GM21529 (cell line): Measurements from ENCODE around the gene ZCWPW1.
"Not testable (repeated sequence)": the region's sequence is repeated elsewhere in the genome, so short reads cannot be mapped to it uniquely, and the experiment has no call there.

Source experiments
- ATAC-seq: cut with Tn5 transposase; IDR thresholded peaks from one replicate; pipeline ENCODE4 v1.9.1; 2021; ENCODE audit not compliant: unreplicated experiment

The ZCWPW1 gene

DNA sequence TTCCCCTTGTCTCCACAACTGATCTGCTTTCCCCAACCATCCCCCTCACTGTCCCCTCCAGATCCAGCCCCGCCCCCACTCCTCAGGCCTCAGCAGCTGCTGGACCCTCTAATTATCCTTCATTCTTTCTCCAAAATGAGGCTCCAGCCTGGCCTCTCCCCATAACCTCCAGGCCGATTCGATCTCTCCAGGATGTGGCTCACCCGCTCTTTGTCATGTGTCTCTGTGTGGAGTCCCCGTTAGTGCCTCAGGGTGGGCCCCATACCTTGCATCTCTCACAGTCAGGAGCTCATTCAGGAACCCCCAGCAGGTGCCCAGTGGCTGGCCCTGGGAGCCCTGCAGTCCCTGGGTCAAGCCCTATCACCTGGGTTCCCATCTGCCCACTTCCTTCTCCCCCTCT, 53.9 kb downstream of the ZCWPW1 start:
- no peak for ATAC-seq

GRCh38 chr7:100373870-100374598, 54.5 kb downstream of the ZCWPW1 start:
- ATAC-seq: peak; percentile 38

DNA sequence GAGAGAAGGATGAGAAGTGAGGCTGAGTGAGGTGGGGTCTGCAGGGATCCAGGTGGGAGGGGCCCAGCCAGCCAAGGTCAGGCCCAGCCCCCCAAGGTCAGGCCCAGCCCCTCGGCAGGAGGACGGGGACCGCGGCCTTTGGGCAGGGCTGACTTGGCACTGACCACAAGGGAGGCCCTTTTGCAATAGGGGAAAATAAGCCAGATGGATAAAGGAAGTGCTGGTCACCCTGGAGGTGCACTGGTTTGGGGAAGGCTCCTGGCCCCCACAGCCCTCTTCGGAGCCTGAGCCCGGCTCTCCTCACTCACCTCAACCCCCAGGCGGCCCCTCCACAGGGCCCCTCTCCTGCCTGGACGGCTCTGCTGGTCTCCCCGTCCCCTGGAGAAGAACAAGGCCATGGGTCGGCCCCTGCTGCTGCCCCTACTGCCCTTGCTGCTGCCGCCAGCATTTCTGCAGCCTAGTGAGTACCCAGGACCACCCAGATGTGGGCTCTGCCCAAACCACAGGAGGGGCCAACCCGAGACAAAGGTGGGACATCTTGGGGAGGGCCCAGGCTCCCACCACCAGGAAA, 55.2 kb downstream of the ZCWPW1 start, which contains the start of gene PILRA:
Gene PILRA (plus strand): TSS at position 227 of the 571 bp plus-strand sequence. CDS start 170 bp downstream, at position 397.
- no peak for ATAC-seq

DNA sequence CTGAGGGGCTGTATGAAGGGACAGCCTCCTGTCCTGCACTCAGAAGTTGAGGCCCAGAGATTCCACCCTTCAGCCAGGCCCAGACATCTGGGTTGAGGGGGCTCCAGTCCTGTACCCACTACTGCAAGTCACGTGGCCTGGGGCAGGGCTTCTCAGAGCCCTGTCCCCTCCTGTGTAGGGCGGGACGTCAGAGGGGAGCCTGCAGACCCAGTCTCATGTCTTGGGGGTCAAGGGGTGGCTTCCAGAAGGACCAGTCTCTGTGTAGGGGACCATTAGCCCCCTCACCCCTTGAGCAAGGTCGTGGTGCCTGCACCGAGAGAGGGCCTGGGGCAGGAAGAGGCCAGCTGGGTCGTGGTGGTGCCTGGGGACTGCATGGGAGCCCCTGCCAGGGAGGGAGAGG, 55.8 kb downstream of the ZCWPW1 start:
- no peak for ATAC-seq

DNA sequence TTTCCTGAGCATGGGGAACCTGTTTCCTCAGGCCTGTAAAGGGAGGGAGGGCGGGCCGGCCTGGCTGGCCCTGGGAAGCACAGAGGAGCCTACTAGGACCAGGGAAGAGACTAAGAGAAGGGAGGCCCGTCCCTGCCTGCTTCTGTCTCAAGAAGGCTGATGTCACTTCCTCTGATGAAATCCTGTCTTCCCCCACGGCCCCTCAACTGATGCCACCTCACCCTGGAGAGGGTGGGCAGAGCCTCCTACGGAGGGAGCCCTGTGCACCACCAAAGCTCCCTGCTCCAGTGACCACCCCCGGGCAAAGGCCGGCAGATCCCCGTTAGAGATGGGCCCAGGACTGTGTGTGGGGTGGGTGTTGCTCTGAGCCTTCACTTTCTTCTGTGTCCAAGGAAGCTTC, 56.2 kb downstream of the ZCWPW1 start:
- ATAC-seq: no peak

GRCh38 chr7:100371561-100372171, 56.8 kb downstream of the ZCWPW1 start:
- no peak for ATAC-seq

DNA sequence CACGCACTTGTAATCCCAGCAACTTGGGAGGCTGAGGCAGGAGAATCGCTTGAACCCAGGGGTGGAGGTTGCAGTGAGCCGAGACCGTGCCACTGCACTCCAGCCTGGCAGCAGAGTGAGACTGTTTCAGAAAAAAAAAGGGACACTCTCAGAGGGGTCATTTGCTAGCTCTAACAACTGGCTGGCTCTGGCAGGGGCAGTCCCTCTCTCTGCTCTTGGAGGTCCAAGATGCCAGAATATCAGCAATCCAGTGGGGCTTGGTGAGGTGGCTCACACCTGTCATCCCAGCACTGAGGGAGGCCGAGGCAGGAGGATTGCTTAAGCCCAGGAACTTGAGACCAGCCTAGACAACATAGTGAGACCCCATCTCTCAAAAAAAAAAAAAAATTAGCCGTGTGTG, 57.8 kb downstream of the ZCWPW1 start:
- no peak for ATAC-seq

- ATAC-seq: no peak
Observed at GRCh38 chr7:100370303-100370702, 58.2 kb downstream of the ZCWPW1 start.

DNA sequence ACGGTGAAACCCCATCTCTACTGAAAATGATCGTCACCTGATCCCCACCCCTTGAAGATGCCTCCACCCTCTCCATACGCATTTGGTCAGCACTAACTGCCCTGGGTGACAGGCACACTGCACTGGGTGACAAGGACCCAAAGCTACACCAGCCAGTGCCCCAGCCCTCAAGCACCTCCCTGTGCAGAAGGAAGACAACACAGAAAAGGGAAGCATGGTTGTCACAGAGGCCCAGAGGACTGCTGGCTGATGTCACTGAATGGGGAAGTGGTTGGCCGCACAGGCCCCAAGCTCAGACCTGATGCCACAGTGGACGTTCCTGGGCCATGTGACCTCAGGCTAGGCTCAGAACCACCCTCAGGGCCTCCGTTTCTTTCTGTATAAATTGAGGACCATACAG, 59.4 kb downstream of the ZCWPW1 start:
- peak; percentile 65 for ATAC-seq

GRCh38 chr7:100367676-100368613, 60.6 kb downstream of the ZCWPW1 start:
- no peak for ATAC-seq

- no peak for ATAC-seq
Observed at GRCh38 chr7:100367251-100367620, 61.3 kb downstream of the ZCWPW1 start.

GRCh38 chr7:100366411-100367250, 61.9 kb downstream of the ZCWPW1 start:
- peak; percentile 31 for ATAC-seq

GRCh38 chr7:100365998-100366367, 62.5 kb downstream of the ZCWPW1 start:
- ATAC-seq: not testable (repeated sequence)

GRCh38 chr7:100364480-100364879, 64.0 kb downstream of the ZCWPW1 start:
- ATAC-seq: no peak

DNA sequence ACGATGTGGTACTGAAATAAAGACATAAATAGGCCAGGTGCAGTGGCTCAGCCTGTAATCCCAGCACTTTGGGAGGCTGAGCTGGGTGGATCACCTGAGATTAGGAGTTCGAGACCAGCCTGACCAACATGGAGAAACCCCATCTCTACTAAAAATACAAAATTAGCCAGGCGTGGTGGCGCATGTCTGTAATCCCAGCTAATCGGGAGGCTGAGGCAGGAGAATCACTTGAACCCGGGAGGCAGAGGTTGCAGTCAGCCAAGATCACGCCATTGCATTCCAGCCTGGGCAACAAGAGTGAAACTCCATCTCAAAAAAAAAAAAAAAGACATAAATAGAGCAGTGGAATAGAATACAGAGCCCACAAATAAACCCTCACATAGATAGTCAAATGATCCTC, 64.7 kb downstream of the ZCWPW1 start:
- not testable (repeated sequence) for ATAC-seq

- ATAC-seq: no peak
Observed at GRCh38 chr7:100363098-100363497, 65.4 kb downstream of the ZCWPW1 start.

- ATAC-seq: no peak
Observed at GRCh38 chr7:100360135-100360854, 68.2 kb downstream of the ZCWPW1 start.

DNA sequence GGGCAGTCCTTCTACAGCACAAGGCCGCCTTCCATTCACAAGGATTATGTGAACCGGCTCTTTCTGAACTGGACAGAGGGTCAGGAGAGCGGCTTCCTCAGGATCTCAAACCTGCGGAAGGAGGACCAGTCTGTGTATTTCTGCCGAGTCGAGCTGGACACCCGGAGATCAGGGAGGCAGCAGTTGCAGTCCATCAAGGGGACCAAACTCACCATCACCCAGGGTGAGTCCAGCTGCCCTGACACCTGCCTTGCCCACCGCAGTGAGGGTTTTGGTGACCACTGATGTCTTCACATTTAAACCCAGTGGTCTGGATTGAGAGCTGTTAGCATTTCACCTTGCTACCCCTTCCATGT, 69.7 kb downstream of the ZCWPW1 start:
- no peak for ATAC-seq

- ATAC-seq: no peak
Observed at GRCh38 chr7:100358027-100358856, 70.3 kb downstream of the ZCWPW1 start, which contains the start of gene PILRB. Gene PILRB (plus strand): TSS chr7:100358117. CDS start chr7:100358303, 186 bp downstream.
